Frontal cortex (tissue), 4 donors: ENCODE data around the gene SPN. TPM values are rescaled to one million over a fixed set of nuclear protein-coding genes. Genes with fewer than 3 reads are reported as not detected.
"Not testable (repeated sequence)": the region's sequence is repeated elsewhere in the genome, so short reads cannot be mapped to it uniquely, and the experiment has no call there.

Experiments
- DNase-seq, 2 donors: peaks; one replicate each; pipeline ENCODE4 v3.0.0; 2012; ENCODE audit warnings: low spot score in 2 of 2
- FAIRE-seq: peaks from 2 replicates; lab custom pipeline; 2012; peaks lifted over from hg19 to GRCh38; lab: Jason Lieb, UNC
- total RNA-seq: library from RNA; depleted of rRNA; stranded (reverse); fragments of >200 nt; gene quantifications from one replicate; pipeline ENCODE4 v1.2.3, GENCODE V29; 2014
- donor health status: control.
- donor health status: control.
- donor health status: control.

SPN gene
- total RNA-seq, 1 donor from 2014 or later, result under 0.01 TPM

- FAIRE-seq (no peak), DNase-seq (no peak)
Observed at GRCh38 chr16:29644973-29645693, 17.9 kb upstream of the SPN start.

GRCh38 chr16:29645694-29646187 lies 17.3 kb upstream of the SPN start:
- DNase-seq (no peak), FAIRE-seq (no peak)

- DNase-seq, result no peak
- no peak for FAIRE-seq
Observed at GRCh38 chr16:29646947-29647346, 16.1 kb upstream of the SPN start.

- no peak for FAIRE-seq
- DNase-seq, result no peak
Observed at GRCh38 chr16:29649588-29650494, 13.2 kb upstream of the SPN start.

- DNase-seq (no peak), FAIRE-seq (no peak)
Observed at GRCh38 chr16:29650771-29651170, 12.3 kb upstream of the SPN start.

GRCh38 chr16:29651774-29652349 lies 11.2 kb upstream of the SPN start:
- DNase-seq, result no peak
- no peak for FAIRE-seq

GRCh38 chr16:29653471-29653870 lies 9.6 kb upstream of the SPN start:
- FAIRE-seq, result no peak

GRCh38 chr16:29653890-29654289 lies 9.2 kb upstream of the SPN start:
- DNase-seq, FAIRE-seq: not testable (repeated sequence)

More at GRCh38 chr16:29653471-29653870, 9.6 kb upstream of the SPN start:
- DNase-seq, result no peak

GRCh38 chr16:29656688-29657523 lies 6.1 kb upstream of the SPN start:
- FAIRE-seq, result no peak
- DNase-seq, result no peak

GRCh38 chr16:29658705-29659104 lies 4.3 kb upstream of the SPN start:
- FAIRE-seq (no peak), DNase-seq (no peak)

GRCh38 chr16:29662000-29662728 lies 883 bp upstream of the SPN start:
- no peak for FAIRE-seq
- DNase-seq, result no peak

GRCh38 chr16:29662729-29663015 lies 375 bp upstream of the SPN start:
- DNase-seq (no peak), FAIRE-seq (no peak)

GRCh38 chr16:29663807-29664090 lies 702 bp downstream of the SPN start:
- FAIRE-seq, result no peak
- no peak for DNase-seq

GRCh38 chr16:29664091-29664921 lies 1.3 kb downstream of the SPN start:
- DNase-seq (no peak), FAIRE-seq (no peak)

- no peak for FAIRE-seq
Observed at GRCh38 chr16:29665294-29666077, 2.4 kb downstream of the SPN start.

GRCh38 chr16:29667322-29667610 lies 4.2 kb downstream of the SPN start:
- not testable (repeated sequence) for DNase-seq, FAIRE-seq

More at GRCh38 chr16:29665294-29666077, 2.4 kb downstream of the SPN start:
- DNase-seq, result no peak

- DNase-seq (no peak), FAIRE-seq (no peak)
Observed at GRCh38 chr16:29667755-29668154, 4.7 kb downstream of the SPN start.

- DNase-seq (no peak), FAIRE-seq (no peak)
Observed at GRCh38 chr16:29668267-29668666, 5.2 kb downstream of the SPN start.
